ENCODE results near the gene ACOT9.
A peak's percentile ranks its signal among the peaks of the same experiment; 100 is the strongest.

Gene ACOT9

DNA sequence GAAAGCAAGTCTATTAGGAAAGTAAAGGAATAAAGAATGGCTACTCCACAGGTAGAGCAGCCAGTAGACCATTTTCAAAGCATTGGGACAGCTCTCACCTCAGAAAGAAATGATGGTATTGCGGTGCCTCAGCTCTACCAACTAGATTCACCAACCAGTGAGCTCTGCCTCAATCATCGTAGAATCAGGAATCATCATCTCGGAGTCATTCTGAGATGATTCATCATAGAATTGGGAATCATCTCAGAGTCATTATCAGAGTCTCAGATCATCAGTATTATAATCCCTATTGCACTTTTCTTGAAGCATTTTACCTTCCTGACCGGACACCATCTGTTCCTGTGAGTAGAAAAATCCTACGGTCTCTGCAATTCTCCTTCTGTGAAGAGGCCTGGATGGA lies 22.4 kb upstream of the ACOT9 start:
- FAIRE-seq: no peak
- no peak for TF ChIP-seq CTCF (IDR thresholded peaks at IDR 0.05; ENCODE audit: insufficient read depth, missing control alignments)

GRCh38 chrX:23764188-23764984 lies 21.3 kb upstream of the ACOT9 start:
- FAIRE-seq (no peak), DNase-seq (ENCODE audit: insufficient read length, low spot score) (no peak)
- TF ChIP-seq CTCF (IDR thresholded peaks at IDR 0.05; ENCODE audit: insufficient read depth, missing control alignments): no peak

More for the DNA sequence above, 22.4 kb upstream of the ACOT9 start:
- no peak for DNase-seq (ENCODE audit: insufficient read length, low spot score)

- DNase-seq (ENCODE audit: insufficient read length, low spot score) (no peak), FAIRE-seq (no peak)
- TF ChIP-seq CTCF (IDR thresholded peaks at IDR 0.05; ENCODE audit: insufficient read depth, missing control alignments): no peak
Observed at GRCh38 chrX:23759821-23760220, 16.7 kb upstream of the ACOT9 start.

DNA sequence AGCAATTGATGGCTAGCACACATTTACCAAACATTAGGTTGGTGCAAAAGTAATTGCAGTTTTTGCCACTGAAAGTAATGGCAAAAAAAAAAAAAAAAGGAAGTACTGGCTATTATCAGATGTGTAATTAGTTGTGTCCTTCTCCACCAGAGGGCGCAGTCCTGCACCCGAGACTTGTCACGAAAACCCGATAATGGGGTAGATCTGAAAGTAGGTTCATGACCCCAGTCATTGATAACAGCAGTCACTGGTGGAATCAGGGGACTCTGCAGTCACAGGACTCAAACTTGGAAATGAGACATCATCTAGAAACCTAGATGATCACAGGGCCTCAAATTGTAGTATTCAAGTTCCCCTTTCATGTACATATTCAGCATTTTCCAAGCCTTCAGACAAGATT lies 13.1 kb upstream of the ACOT9 start:
- TF ChIP-seq CTCF (IDR thresholded peaks at IDR 0.05; ENCODE audit: insufficient read depth, missing control alignments): peak; percentile 36
- no peak for DNase-seq (ENCODE audit: insufficient read length, low spot score)
- no peak for FAIRE-seq

DNA sequence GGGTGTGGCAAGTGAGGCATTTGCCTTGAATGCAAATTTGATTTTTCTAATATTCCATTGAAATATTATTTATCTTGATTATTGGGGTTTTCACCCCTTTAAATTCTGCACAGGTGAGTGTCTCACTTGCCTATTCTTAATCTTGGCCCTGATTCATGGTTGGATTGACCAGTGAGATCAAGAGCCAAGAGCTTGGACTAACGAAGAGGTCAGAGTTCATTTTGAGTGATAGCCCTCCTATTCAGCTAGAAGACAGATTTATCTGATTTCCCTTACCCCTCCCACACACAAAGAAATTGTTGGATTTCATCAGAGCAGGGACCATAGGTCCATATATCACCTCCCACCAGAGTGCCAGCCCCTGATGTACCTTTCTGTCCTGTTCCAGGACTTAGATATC lies 11.6 kb upstream of the ACOT9 start:
- FAIRE-seq (no peak), DNase-seq (ENCODE audit: insufficient read length, low spot score) (no peak)
- TF ChIP-seq CTCF (IDR thresholded peaks at IDR 0.05; ENCODE audit: insufficient read depth, missing control alignments): no peak

DNA sequence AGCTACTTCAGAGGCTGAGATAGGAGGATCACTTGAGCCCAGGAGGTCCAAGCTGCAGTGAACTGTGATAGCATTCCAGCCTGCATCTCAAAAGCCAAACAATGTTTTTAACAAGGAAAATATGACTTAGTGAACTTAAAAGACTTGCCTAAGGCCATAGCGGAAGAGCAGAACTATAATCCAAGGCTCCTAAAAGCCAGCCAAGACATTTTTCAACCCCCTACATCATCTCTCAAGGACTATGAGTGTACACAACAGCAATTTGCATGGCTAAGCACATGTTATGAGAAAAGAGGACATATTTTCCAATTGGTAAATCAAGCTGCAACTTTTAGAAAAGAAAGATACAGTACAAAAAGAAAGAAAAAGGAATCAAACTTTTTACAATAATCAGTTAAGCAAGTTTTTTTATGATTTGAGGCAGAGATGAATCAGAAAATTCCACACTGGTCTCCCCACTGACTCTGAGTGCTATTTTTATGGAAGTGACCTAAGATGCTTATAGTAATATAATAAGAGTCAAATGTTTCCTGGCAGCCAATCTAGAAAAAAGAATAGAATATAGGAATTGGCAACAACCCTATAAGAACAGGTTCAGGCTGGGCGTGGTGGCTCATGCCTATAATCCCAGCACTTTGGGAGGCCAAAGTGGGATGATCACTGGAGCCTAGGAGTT lies 9.8 kb upstream of the ACOT9 start:
- no peak for TF ChIP-seq CTCF (IDR thresholded peaks at IDR 0.05; ENCODE audit: insufficient read depth, missing control alignments)
- DNase-seq (ENCODE audit: insufficient read length, low spot score) (no peak), FAIRE-seq (no peak)

DNA sequence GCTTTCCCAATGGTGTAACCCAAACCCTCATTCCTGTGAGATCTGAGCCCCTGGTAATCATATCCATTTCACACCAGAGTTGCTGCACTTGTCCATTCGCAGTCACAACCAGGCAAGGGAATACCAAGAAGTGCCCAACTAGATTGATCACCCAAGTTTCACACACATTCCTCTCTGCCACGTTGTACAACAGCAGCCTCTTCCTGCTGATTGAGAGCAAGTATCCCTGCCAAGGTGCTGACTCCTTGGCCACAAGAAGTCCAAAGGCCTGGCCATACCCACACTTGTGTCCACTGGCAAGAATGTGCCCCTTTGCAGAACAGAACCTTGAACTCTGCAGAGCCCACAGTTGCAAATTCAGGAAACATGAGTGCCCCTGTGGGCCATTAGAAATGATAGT lies 6.5 kb upstream of the ACOT9 start:
- DNase-seq (ENCODE audit: insufficient read length, low spot score) (no peak), FAIRE-seq (no peak)
- TF ChIP-seq CTCF (IDR thresholded peaks at IDR 0.05; ENCODE audit: insufficient read depth, missing control alignments): no peak
